ENCODE data around the gene SCGB3A2.
A peak's percentile ranks its signal among the peaks of the same experiment; 100 is the strongest.

SCGB3A2 gene

GRCh38 chr5:147878066-147878759, at the start of gene SCGB3A2:
Gene SCGB3A2, plus strand, starts transcription at chr5:147878711. Its CDS starts 93 bp downstream, at chr5:147878804.
- DNase-seq (ENCODE audit: low read depth) = no peak

- no peak for DNase-seq (ENCODE audit: low read depth)
Measured at GRCh38 chr5:147830035-147830434, 48.5 kb upstream of the SCGB3A2 start.

GRCh38 chr5:147831465-147831864, 47.0 kb upstream of the SCGB3A2 start, which contains the start of gene SPINK1:
Gene SPINK1, minus strand, starts transcription at chr5:147831671. Its CDS starts 94 bp downstream, at chr5:147831577.
- DNase-seq (ENCODE audit: low read depth) = no peak

- no peak for DNase-seq (ENCODE audit: low read depth)
Measured at GRCh38 chr5:147832541-147832940, 46.0 kb upstream of the SCGB3A2 start.

GRCh38 chr5:147835386-147835798, 43.1 kb upstream of the SCGB3A2 start:
- DNase-seq (ENCODE audit: low read depth) = no peak

GRCh38 chr5:147836439-147836838, 42.1 kb upstream of the SCGB3A2 start:
- DNase-seq (ENCODE audit: low read depth) = no peak

- no peak for DNase-seq (ENCODE audit: low read depth)
Measured at GRCh38 chr5:147842869-147843268, 35.6 kb upstream of the SCGB3A2 start.

- DNase-seq (ENCODE audit: low read depth) = no peak
Measured at GRCh38 chr5:147844846-147845245, 33.7 kb upstream of the SCGB3A2 start.

- no peak for DNase-seq (ENCODE audit: low read depth)
Measured at GRCh38 chr5:147845618-147846017, 32.9 kb upstream of the SCGB3A2 start.

GRCh38 chr5:147849226-147849625, 29.3 kb upstream of the SCGB3A2 start:
- no peak for DNase-seq (ENCODE audit: low read depth)

GRCh38 chr5:147851578-147851977, 26.9 kb upstream of the SCGB3A2 start:
- DNase-seq (ENCODE audit: low read depth) = no peak

GRCh38 chr5:147852365-147852764, 26.1 kb upstream of the SCGB3A2 start:
- DNase-seq (ENCODE audit: low read depth) = no peak

GRCh38 chr5:147853372-147853987, 25.0 kb upstream of the SCGB3A2 start:
- no peak for DNase-seq (ENCODE audit: low read depth)

GRCh38 chr5:147854331-147854730, 24.2 kb upstream of the SCGB3A2 start:
- DNase-seq (ENCODE audit: low read depth) = no peak

GRCh38 chr5:147854894-147855773, 23.4 kb upstream of the SCGB3A2 start:
- DNase-seq (ENCODE audit: low read depth) = no peak

GRCh38 chr5:147855774-147856069, 22.8 kb upstream of the SCGB3A2 start:
- DNase-seq (ENCODE audit: low read depth) = no peak

GRCh38 chr5:147856801-147857200, 21.7 kb upstream of the SCGB3A2 start:
- DNase-seq (ENCODE audit: low read depth) = no peak

- peak; percentile 59 for DNase-seq (ENCODE audit: low read depth)
Measured at GRCh38 chr5:147857302-147858129, 21.0 kb upstream of the SCGB3A2 start.

- no peak for DNase-seq (ENCODE audit: low read depth)
Measured at GRCh38 chr5:147858565-147858964, 19.9 kb upstream of the SCGB3A2 start.

GRCh38 chr5:147859962-147860640, 18.4 kb upstream of the SCGB3A2 start:
- no peak for DNase-seq (ENCODE audit: low read depth)

- DNase-seq (ENCODE audit: low read depth) = no peak
Measured at GRCh38 chr5:147860641-147861025, 17.9 kb upstream of the SCGB3A2 start.
